Osteoblast (primary cell): ENCODE results near the gene RBP7. TPM values are rescaled to one million over a fixed set of nuclear protein-coding genes. Genes with fewer than 3 reads are reported as not detected.

Source experiments
- DNase-seq: peaks from one replicate; pipeline ENCODE4 v3.0.0; 2011; ENCODE audit warnings: low spot score, mixed read lengths; ENCODE audit not compliant: insufficient read length; ENCODE audit errors: missing footprints
- H2AFZ ChIP-seq: 2 replicates; pipeline ENCODE4 v1.6.0; 2011; ENCODE audit warnings: mild to moderate bottlenecking, low read length
- H3K27ac ChIP-seq: 2 replicates; pipeline ENCODE4 v1.5.1; 2011; ENCODE audit warnings: mild to moderate bottlenecking, low read depth, low read length, moderate library complexity
- H3K27me3 ChIP-seq: 2 replicates; pipeline ENCODE4 v1.6.0; 2012; ENCODE audit warnings: mild to moderate bottlenecking, control low read depth, inconsistent platforms, low read length, moderate library complexity; ENCODE audit not compliant: insufficient read depth
- H3K36me3 ChIP-seq: 2 replicates; pipeline ENCODE4 v1.5.1; 2011; ENCODE audit warnings: mild to moderate bottlenecking, low read length, control low read depth, moderate library complexity; ENCODE audit not compliant: insufficient read depth
- H3K4me1 ChIP-seq: 2 replicates; pipeline ENCODE4 v1.5.1; 2011; ENCODE audit warnings: mild to moderate bottlenecking, low read length, control low read depth, moderate library complexity; ENCODE audit not compliant: insufficient read depth
- H3K4me2 ChIP-seq: 2 replicates; pipeline ENCODE4 v1.6.0; 2011; ENCODE audit warnings: mild to moderate bottlenecking, low read length; ENCODE audit not compliant: insufficient read depth
- H3K4me3 ChIP-seq: fragments of 200-600 bp; sonication (generic); 3 replicates; pipeline ENCODE4 v1.5.1; 2012; ENCODE audit warnings: mild to moderate bottlenecking, low read length, inconsistent platforms; ENCODE audit not compliant: insufficient read depth
- H3K79me2 ChIP-seq: 2 replicates; pipeline ENCODE4 v1.6.0; 2012; ENCODE audit warnings: mild to moderate bottlenecking, low read length, control low read depth, inconsistent platforms; ENCODE audit not compliant: insufficient read depth
- H3K9me3 ChIP-seq: 2 replicates; pipeline ENCODE4 v1.5.1; 2011; ENCODE audit warnings: low read depth, low read length, control low read depth
- H4K20me1 ChIP-seq: 2 replicates; pipeline ENCODE4 v1.6.0; 2012; ENCODE audit warnings: mild to moderate bottlenecking, low read length, control low read depth; ENCODE audit not compliant: insufficient read depth
- CTCF ChIP-seq: IDR thresholded peaks from 2 replicates; pipeline ENCODE4 v1.5.1; 2011; ENCODE audit warnings: mild to moderate bottlenecking, low read depth, low read length, moderate library complexity; ENCODE audit errors: extremely low read depth
- total RNA-seq: library from RNA; depleted of rRNA; stranded (reverse); fragments of >200 nt; gene quantifications from 2 replicates; pipeline ENCODE4 v1.2.3, GENCODE V29; 2012

RBP7 gene
- total RNA-seq, 1 donor: not detected

GRCh38 chr1:10057343-10057742 lies 60.3 kb downstream of the RBP7 start:
- no peaks in the 10 kb centered on the region for H3K27me3 ChIP-seq
- no peaks in the 10 kb centered on the region for H3K9me3 ChIP-seq
- H3K4me2 ChIP-seq: peak overlapping the region; percentile 18
- H3K79me2 ChIP-seq: peaks cover 69% of the 10 kb centered on the region
- no peak for TF ChIP-seq CTCF
- no peaks in the 10 kb centered on the region for H3K36me3 ChIP-seq
- no peak for DNase-seq
- peaks cover 20% of the 10 kb centered on the region for H3K4me1 ChIP-seq
- H4K20me1 ChIP-seq: peaks cover 20% of the 10 kb centered on the region
- no peak overlapping the region for H2AFZ ChIP-seq
- no peak overlapping the region for H3K4me3 ChIP-seq
- peak overlapping the region; percentile 74 for H3K27ac ChIP-seq

DNA sequence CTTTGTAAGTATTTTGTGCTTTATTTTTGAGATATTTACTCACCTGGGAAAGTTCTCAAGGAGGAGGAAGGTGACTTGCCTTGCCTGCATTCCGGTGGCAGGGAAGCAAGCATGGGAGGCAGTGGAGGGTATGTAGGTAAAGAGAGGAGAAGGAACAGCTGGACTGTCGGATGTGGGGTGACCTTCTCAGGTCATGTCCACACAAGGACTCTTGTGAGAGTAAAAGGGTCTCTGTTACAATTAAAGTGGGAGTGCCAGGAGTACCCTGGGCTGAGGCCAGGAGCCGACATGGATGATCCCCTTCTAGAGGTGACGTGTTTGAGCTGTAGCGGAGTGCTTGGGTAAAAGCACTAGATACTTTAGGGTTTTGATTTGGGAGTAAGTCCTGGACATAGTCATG lies 60.8 kb downstream of the RBP7 start:
- Histone ChIP-seq H3K79me2 (peaks cover 65% of the 10 kb centered on the region), H3K27me3 (no peaks in the 10 kb centered on the region), H3K4me1 (peaks cover 20% of the 10 kb centered on the region), H3K4me2 (peak overlapping the region; percentile 4), H3K27ac (peak overlapping the region; percentile 62), H3K9me3 (no peaks in the 10 kb centered on the region), H4K20me1 (peaks cover 20% of the 10 kb centered on the region), H3K4me3 (no peak overlapping the region), H3K36me3 (no peaks in the 10 kb centered on the region), H2AFZ (no peak overlapping the region)
- no peak for TF ChIP-seq CTCF
- DNase-seq: no peak

- Histone ChIP-seq H3K9me3 (no peaks in the 10 kb centered on the region), H3K79me2 (peaks cover 68% of the 10 kb centered on the region), H3K4me1 (peaks cover 20% of the 10 kb centered on the region), H3K36me3 (no peaks in the 10 kb centered on the region), H3K27me3 (no peaks in the 10 kb centered on the region), H3K4me3 (no peak overlapping the region), H3K27ac (no peak overlapping the region), H2AFZ (no peak overlapping the region), H4K20me1 (peaks cover 20% of the 10 kb centered on the region), H3K4me2 (no peak overlapping the region)
- no peak for TF ChIP-seq CTCF
- no peak for DNase-seq
Observed at GRCh38 chr1:10059342-10059718, 62.3 kb downstream of the RBP7 start.

GRCh38 chr1:10060311-10061100 lies 63.5 kb downstream of the RBP7 start:
- peaks cover 70% of the 10 kb centered on the region for H3K79me2 ChIP-seq
- H3K36me3 ChIP-seq: no peaks in the 10 kb centered on the region

More at GRCh38 chr1:10060311-10061100, 63.5 kb downstream of the RBP7 start:
- H3K4me3 ChIP-seq: no peak overlapping the region
- no peak overlapping the region for H3K27ac ChIP-seq
- H4K20me1 ChIP-seq: peaks cover 20% of the 10 kb centered on the region
- DNase-seq: no peak
- H3K9me3 ChIP-seq: no peaks in the 10 kb centered on the region
- TF ChIP-seq CTCF: no peak
- peaks cover 25% of the 10 kb centered on the region for H3K4me1 ChIP-seq
- no peak overlapping the region for H2AFZ ChIP-seq
- no peaks in the 10 kb centered on the region for H3K27me3 ChIP-seq
- no peak overlapping the region for H3K4me2 ChIP-seq
